ENCODE data around the gene VWA2.

Gene VWA2

DNA sequence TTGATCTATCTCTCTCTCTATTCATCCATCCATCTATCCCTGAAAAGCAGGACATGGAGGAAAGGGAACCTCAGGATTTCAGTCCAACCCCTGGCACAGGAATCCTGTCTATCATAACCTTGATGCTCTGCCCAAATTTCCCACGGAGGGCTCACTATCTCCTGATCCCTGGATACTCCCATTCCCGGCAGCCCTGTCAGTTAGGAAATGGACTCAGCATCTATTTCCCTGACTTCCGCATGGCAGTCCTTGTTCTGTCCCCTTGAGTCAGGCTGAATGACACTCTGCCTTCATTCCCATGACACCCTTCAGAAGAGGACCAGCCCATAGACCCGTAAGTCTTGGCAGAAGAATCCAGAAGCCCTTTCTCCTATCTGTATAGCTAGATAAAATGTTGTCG is 77.7 kb downstream of the VWA2 start:
- H3K36me3 Mint-ChIP-seq (ENCODE audit: low read depth), result peaks cover 18% of the 10 kb centered on the region
- no peaks in the 10 kb centered on the region for H3K27me3 Mint-ChIP-seq (ENCODE audit: low read depth)
- TF ChIP-seq, protein P1, sequence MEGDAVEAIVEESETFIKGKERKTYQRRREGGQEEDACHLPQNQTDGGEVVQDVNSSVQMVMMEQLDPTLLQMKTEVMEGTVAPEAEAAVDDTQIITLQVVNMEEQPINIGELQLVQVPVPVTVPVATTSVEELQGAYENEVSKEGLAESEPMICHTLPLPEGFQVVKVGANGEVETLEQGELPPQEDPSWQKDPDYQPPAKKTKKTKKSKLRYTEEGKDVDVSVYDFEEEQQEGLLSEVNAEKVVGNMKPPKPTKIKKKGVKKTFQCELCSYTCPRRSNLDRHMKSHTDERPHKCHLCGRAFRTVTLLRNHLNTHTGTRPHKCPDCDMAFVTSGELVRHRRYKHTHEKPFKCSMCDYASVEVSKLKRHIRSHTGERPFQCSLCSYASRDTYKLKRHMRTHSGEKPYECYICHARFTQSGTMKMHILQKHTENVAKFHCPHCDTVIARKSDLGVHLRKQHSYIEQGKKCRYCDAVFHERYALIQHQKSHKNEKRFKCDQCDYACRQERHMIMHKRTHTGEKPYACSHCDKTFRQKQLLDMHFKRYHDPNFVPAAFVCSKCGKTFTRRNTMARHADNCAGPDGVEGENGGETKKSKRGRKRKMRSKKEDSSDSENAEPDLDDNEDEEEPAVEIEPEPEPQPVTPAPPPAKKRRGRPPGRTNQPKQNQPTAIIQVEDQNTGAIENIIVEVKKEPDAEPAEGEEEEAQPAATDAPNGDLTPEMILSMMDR (IDR thresholded peaks at IDR 0.05; ENCODE audit: unreplicated experiment in 3 of 3), result no peak
- H3K4me3 Mint-ChIP-seq, result no peak overlapping the region
- no peaks in the 10 kb centered on the region for H3K9me3 Mint-ChIP-seq
- H3K27ac Mint-ChIP-seq, result peak overlapping the region in 2 of 3 experiments; percentile 0 to 4
- no peaks in the 10 kb centered on the region for H3K4me1 Mint-ChIP-seq

DNA sequence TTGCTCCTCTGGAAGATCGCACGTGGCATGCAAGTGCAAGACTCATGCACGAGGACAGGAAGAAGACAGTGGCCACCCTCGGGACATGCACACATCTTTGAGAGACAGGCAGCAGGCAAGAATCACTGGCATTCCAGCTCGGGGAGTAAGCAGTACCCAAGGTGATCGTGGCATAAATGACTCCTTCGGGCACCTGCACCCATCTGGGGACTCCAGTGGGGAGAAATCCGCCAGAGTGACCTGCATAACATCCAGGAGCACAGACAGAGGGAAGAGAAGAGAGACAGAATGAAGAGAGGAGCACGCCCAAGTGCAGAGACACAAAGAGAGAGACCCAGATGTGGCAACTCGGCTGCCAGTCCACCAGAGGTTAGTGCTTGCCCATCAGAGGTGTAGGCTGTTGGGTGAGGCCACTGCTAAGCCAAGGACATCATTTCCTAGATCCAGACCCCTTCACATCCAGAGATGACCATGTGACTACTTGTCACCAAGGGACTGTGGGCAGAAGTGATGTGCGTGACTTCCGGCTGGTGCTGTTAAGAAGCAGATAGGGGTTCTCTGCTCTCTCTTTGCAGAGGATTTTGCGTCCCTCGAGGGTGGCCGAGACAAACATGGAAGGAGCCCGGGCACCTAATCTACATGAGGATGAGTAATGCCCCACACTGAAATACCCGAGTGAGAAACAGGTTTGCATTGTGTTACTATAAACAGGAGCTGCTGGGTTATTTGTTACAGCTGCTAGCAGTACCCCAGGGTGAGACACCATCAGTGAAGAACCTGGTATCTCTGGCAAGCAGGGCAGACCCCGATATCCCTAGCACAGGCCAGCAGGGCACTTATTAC is 80.6 kb downstream of the VWA2 start:
- Mint-ChIP-seq H3K36me3 (ENCODE audit: low read depth) (peaks cover 28% of the 10 kb centered on the region), H3K4me1 (peaks cover 4% of the 10 kb centered on the region), H3K27me3 (ENCODE audit: low read depth) (no peaks in the 10 kb centered on the region), H3K27ac (no peak overlapping the region), H3K9me3 (no peaks in the 10 kb centered on the region), H3K4me3 (no peak overlapping the region)
- TF ChIP-seq, protein P1 (IDR thresholded peaks at IDR 0.05; ENCODE audit: unreplicated experiment in 3 of 3), result no peak

- Mint-ChIP-seq H3K9me3 (no peaks in the 10 kb centered on the region), H3K36me3 (ENCODE audit: low read depth) (peaks cover 28% of the 10 kb centered on the region), H3K27ac (no peak overlapping the region), H3K27me3 (ENCODE audit: low read depth) (no peaks in the 10 kb centered on the region), H3K4me3 (no peak overlapping the region), H3K4me1 (peaks cover 4% of the 10 kb centered on the region)
- TF ChIP-seq, protein P1 (IDR thresholded peaks at IDR 0.05; ENCODE audit: unreplicated experiment in 3 of 3), result no peak
Measured at GRCh38 chr10:114320249-114321116, 81.4 kb downstream of the VWA2 start.

GRCh38 chr10:114322344-114322743 is 83.3 kb downstream of the VWA2 start:
- H3K27ac Mint-ChIP-seq, result no peak overlapping the region
- peaks cover 28% of the 10 kb centered on the region for H3K36me3 Mint-ChIP-seq (ENCODE audit: low read depth)
- H3K9me3 Mint-ChIP-seq, result no peaks in the 10 kb centered on the region
- TF ChIP-seq, protein P1 (IDR thresholded peaks at IDR 0.05; ENCODE audit: unreplicated experiment in 3 of 3), result no peak
- H3K4me1 Mint-ChIP-seq, result peaks cover 15% of the 10 kb centered on the region
- no peaks in the 10 kb centered on the region for H3K27me3 Mint-ChIP-seq (ENCODE audit: low read depth)
- H3K4me3 Mint-ChIP-seq, result no peak overlapping the region

DNA sequence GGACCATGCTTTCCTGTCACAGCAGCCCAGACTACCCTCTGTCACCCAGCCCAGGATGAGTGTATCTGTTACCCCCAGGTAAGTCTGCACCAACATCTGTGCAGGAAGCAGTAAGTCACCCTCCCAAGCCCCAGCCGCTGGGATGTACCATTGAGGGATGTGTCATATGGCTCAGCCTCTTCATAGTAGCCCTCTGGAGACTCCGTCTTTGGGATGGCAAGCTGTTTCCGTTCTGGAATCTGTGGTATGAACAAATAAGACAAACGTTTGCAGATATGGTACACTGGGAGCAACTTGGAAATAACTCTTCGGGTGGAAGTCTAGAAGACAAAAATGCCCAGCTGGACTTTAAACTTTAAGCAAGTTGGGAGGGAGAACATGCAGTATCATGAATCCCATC is 84.0 kb downstream of the VWA2 start:
- no peaks in the 10 kb centered on the region for H3K9me3 Mint-ChIP-seq
- H3K27me3 Mint-ChIP-seq (ENCODE audit: low read depth), result no peaks in the 10 kb centered on the region
- H3K36me3 Mint-ChIP-seq (ENCODE audit: low read depth), result peaks cover 28% of the 10 kb centered on the region
- TF ChIP-seq, protein P1 (IDR thresholded peaks at IDR 0.05; ENCODE audit: unreplicated experiment in 3 of 3), result no peak
- no peak overlapping the region for H3K4me3 Mint-ChIP-seq
- H3K4me1 Mint-ChIP-seq, result peaks cover 19% of the 10 kb centered on the region
- peak overlapping the region in 1 of 3 experiments; percentile 40 for H3K27ac Mint-ChIP-seq

Data from nephron (organoid).